GM19023 (cell line): ENCODE data around the gene TRIM50.
"Not testable (repeated sequence)": the region's sequence is repeated elsewhere in the genome, so short reads cannot be mapped to it uniquely, and the experiment has no call there.

Source experiments
- ATAC-seq: cut with Tn5 transposase; IDR thresholded peaks from one replicate; pipeline ENCODE4 v1.9.1; 2021; ENCODE audit warnings: mild to moderate bottlenecking, moderate library complexity; ENCODE audit not compliant: unreplicated experiment

The TRIM50 gene

DNA sequence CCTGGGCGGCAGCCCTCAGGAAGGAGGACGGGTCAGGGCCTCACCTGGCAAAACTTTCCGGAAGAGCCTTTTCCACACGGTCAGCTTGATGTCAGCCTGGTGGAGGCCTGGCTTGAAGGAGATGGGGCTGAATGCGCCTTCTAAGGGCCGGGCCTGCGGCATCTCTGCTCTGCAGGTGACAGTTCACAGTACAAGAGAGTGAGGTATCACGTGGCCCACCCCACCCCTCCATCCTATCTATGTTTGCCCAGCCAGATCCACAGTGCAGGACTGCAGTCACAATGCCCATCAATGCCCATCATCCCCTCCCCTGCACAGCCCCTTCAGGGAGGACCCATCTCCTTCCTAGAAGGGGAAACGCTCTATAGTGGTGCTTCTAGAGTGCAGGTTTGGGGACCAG lies 11.4 kb downstream of the TRIM50 start:
- no peak for ATAC-seq

DNA sequence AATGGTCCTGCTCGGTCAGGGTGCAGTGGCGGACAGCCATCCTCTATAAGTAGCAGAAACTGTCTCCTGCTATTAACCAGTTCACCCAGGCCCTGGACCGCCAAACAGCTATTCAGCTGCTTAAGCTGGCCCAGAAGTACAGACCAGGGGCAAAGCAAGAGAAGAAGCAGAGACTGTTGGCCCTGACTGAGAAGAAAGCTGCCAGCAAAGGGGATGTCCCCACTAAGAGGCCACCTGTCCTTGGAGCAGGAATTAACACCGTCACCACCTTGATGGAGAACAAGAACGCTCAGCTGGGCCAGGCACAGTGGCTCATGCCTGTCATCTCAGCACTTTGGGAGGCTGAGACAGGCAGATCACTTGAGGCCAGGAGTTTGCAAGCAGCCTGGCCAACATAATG lies 13.6 kb downstream of the TRIM50 start:
- ATAC-seq, result no peak

DNA sequence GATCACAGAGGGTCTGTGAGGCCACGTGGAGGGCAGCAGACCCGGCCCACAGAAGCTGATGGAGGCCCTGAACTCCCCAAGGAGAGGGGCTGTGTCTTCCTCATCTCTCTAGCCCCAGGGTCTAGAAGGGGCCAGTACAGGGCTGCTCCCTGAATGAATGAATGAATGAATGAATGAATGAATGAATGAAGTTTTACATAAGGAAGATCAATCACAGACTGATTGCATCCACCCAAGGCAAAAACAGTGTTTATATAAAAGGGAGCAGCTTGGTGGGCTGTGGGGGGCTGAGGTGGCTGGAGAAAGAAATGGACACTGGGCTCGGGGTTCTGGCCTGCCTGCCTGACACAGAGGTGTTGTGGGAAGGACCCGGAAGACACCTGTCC lies 14.4 kb downstream of the TRIM50 start:
- no peak for ATAC-seq

DNA sequence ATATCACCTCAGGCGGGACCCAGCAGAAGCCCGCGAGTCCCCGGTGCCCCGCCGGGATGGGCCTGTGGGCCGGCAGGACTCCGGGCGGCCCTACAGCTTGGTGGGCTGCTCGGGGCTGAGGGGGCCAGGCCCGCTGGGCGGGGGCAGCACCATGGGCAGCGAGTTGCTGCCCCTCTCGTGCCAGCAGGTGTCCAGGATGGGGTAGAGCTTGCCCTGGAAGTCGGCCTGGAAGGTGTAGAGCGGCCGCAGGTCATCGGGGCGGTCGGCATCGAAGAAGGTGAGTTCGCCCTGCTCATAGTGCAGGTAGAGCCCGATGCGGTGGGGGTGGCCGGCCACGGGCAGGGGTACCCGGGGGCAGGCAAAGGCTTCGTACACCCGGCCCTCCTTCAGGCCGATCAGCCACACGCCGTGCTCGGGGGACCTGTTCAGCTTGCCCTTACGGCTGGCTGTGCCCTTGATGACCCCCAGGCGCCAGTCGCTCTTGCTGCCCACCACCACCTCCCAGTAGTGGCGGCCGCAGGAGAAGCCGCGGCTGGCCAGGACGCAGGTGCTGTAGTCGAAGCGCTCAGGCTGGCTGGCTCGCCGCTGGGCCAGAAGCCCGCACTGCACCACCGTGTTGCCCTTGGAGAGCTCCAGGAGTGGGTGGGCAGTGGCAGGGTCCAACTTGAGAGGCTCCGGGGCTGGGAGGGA lies 14.9 kb downstream of the TRIM50 start:
- no peak for ATAC-seq

DNA sequence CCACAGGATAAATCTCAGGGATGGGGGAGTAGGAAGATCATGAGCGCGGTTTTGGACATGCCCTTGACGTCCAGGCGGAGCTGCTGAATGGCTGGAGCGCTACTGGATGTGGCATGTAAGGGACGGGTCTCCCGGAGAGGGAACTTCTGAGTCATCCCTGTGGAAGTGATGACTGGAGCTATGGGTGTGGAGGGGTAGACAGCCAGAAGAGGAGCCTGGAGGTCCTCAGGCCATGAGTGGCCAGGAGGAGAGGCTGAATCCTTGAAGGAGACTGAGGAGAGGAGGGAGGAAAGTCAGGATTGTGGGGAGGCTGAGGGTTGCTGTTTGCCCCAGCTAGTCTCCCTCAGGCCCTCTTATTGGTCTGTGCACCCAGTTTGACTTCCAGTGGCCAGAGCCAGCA lies 16.5 kb downstream of the TRIM50 start:
- ATAC-seq, result not testable (repeated sequence)

DNA sequence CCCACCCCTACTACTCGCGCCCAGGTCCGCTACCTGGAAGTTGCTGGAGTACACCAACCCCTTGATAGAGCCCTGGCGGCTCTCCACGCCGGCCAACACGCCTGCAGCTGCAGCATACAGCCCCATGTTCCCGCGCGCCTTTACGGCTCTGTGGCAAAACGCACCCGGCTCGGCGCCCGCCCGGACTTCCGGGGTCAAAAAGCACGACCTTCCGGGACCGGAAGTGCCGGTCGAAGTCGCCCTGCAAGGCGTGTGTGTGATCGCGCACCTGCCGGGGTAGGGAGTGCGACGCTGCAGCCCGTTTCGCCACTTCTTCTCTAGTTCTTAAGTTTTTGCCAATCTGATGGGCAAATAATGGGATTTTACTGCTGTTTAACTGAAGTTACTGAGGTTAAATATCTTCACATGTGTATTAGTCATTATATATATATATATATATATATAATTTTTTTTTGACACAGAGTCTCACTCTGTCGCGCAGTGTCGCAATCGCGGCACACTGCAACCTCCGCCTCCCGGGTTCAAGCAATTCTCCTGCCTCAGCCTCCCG lies 19.1 kb downstream of the TRIM50 start, which contains the start of gene NSUN5:
Gene NSUN5, minus strand, starts transcription at position 162 of the 550 bp plus-strand sequence. Its CDS starts 36 bp downstream, at position 126.
- ATAC-seq, result peak; percentile 94

DNA sequence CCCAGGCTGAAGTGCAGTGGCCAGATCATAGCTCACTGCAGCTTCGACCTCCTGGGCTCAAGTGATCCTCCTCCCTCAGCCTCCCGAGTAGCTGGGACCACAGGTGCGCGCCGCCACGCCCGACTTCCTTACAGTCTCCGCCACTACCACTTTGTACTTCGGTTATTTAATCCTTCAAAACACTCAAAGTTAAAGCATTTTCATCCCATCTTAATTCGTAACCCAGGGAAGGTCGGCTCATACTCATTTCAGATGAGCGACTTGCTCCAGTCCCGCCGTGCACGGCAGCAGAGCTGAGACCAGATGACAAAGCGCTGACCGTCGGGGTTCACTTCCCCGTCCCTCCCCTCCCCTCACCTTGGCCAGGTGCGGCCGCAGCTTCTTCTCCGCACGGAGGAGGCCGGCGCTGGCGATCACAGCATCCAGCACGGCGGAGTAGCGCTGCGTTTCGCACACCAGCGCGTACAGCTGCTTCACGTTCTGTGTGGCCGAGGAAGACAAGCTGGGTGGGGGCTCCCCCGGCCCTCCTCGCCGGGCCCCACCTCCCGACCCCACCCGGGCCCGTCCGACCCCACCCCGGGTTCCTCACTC lies 19.7 kb downstream of the TRIM50 start:
- peak; percentile 45 for ATAC-seq

DNA sequence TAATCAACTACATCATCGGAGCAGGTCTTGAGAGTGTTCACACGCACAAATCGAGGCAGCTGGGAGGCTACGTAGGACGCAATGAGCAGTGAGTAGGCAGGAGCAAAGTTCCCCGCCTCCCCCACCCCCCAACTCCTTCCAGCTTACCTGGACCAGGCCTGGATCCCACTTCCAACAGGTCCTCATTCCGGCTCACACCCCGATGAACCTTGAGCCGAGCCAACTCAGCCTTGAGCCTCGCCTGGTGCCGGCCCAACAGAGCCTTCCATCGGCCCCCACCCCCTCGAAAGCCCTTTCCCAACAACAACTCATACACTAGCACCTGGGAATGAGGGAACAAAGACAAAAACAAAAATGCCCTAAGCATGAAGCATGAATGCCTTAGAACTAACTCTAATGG lies 20.4 kb downstream of the TRIM50 start:
- no peak for ATAC-seq

DNA sequence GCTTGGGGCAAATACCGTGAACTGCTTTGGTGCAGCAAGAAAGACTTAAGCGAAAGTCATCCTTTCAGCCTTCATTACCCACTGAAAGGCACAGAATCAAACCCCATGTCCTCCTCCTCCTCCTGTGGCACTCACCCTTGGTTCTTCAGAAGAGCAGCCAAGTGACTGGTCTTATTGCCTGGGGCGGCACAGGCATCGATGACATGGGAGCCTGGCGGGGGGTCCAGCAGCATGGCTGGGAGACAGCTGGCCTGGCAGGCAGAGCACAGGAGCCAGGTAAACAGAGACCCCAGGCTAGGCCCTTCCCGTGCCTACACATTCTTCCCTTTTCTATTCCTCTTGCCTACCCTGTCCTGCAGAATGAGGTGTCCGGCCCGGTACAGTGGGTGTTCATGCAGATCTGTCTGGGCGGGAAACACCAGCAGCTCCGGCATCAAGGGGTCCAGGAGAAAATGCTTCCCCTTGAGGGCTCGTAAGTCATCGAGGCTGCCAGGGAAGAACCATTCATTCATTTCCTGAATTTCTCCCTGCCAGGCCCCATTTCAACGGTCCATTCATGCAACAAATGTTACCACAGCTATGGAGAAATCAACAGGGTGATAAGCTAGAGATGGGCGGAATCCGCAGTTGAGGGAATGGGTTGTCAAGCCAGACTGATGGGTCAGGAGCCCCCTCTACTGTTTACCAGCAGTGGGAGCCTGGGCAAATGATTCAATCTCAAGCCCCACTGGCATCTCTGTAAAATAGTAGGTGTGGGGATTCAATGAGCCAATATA lies 23.1 kb downstream of the TRIM50 start:
- not testable (repeated sequence) for ATAC-seq

DNA sequence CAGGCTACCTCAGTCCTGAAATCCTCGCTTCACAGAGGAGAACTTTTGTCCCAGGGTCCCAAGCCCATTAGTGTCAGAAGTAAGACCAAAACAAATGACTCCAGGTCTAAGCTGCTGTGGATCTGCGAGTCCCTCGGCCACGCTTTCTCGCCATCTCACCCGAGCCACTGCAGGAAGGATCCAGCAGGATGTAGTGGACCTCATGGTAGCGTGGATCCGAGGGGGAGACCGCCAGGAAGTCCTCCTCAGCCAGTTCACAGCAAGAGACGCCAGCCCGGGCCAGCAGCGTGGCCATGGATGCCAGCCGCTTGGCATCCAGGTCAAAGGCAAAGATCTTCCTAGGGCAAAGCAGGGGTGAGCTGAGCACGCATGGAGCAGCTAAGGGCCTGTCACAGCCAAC lies 23.8 kb downstream of the TRIM50 start:
- ATAC-seq, result no peak

DNA sequence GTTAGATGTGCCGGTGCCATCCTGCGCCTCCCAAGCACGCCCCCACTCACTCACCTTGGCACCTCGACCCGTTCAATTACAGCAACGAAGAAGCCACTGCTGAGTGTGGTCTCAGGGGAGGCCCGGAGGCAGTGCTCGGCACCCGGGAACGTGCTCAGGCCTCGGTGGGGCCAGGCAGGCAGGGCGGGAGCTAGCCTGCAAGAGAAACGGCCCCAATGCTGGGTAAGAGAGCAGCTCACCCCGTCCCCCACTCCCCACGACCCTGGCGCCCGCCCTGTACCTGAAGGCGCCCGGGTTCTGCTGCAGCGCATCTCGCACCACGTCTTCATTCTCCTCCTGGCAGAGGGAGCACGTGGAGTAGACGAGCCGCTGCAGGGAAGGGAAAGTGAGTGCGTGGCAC lies 24.3 kb downstream of the TRIM50 start:
- no peak for ATAC-seq

DNA sequence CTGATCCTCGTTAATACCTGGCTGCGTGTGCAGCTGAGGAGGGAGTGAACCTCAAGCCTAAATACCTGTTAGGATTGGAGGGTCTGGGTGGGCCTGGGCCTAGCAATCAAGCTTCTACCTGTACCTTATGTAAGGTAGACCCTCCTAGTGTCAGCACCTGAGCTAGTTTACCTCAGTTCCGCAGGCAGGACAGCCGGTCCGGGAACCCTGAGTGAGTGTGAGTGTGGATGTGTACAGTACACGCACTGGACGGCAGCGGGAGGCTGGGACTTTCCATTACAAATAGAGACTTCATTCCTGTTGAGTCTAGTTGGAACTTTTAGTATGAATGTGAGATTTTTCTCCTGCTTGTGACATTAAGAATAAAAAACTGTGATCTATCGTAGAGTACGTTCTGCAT lies 25.0 kb downstream of the TRIM50 start:
- ATAC-seq, result not testable (repeated sequence)

DNA sequence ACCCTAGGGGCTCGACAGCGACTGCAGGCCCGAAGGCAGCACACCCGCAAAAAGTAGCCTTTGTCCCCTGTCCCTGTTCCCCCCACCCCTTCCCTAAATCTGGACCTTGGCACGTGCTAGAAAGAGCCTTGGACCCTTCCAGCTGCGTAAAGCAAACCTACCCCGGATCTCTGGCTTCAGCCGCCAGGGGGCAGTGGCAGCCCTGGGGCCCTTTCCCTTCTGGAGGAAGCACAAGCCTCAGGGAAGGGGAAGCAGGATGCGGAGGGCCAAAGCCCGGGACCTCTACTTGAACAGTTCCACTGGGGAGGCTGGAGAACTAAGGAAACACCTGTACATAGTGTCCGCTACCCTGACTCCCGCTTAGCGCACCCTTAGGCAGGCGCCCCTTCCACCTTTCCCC lies 26.8 kb downstream of the TRIM50 start:
- not testable (repeated sequence) for ATAC-seq

DNA sequence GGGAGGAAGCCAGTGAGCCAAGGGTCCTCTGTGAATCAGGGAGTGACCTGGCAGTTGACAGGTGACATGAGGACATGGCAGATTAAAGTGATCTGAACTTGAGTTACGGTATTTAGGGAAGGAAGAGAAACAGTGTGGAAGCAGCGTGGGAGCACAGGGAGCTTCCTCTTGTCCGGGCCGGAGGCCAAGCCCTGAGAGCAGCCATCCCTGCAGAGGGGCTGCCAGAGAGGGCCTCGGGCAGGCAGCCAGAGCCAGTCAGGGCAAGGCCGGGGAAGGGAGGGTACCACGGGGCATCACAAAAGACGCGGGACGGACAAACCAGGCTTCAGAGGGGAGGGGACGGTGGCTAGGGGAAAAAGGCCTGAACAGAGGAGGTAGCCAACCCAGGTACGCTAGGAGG lies 28.1 kb downstream of the TRIM50 start:
- ATAC-seq, result not testable (repeated sequence)

DNA sequence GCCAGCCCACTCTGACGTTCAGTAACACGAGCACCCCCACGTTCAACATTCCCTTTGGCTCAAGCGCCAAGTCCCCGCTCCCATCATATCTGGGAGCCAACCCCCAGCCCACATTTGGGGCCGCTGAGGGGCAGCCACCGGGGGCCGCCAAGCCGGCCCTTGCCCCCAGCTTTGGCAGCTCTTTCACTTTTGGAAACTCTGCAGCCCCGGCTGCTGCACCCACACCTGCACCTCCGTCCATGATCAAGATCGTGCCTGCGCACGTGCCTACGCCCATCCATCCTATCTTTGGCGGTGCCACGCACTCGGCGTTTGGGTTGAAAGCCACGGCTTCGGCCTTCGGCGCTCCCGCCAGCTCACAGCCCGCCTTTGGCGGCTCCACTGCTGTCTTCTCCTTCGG lies 30.2 kb downstream of the TRIM50 start:
- ATAC-seq, result not testable (repeated sequence)

DNA sequence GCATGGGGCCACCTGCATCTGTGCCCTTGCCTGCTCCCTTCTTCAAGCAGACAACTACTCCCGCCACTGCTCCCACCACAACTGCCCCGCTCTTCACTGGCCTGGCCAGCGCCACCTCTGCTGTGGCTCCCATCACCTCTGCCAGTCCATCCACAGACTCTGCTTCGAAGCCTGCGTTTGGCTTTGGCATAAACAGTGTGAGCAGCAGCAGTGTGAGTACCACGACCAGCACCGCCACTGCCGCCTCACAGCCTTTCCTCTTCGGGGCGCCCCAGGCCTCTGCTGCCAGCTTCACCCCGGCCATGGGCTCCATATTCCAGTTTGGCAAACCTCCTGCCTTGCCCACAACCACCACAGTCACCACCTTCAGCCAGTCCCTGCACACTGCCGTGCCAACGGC lies 30.6 kb downstream of the TRIM50 start:
- ATAC-seq, result not testable (repeated sequence)

DNA sequence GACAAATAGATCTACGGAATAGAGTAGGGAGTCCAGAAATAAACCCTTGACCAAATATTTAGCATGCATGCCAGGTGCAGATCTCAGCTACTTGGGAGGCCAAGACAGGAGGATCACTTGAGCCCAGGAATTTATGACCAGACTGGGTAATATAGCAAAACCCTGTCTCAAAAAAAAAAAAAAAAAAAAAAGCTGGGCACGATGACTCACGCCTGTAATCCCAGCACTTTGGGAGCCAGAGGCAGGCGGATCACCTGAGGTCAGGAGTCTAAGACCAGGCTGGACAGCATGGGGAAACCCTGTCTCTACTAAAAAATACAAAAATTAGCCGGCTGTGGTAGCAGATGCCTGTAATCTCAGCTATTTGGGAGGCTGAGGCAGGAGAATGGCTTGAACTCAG lies 50.7 kb downstream of the TRIM50 start:
- not testable (repeated sequence) for ATAC-seq

DNA sequence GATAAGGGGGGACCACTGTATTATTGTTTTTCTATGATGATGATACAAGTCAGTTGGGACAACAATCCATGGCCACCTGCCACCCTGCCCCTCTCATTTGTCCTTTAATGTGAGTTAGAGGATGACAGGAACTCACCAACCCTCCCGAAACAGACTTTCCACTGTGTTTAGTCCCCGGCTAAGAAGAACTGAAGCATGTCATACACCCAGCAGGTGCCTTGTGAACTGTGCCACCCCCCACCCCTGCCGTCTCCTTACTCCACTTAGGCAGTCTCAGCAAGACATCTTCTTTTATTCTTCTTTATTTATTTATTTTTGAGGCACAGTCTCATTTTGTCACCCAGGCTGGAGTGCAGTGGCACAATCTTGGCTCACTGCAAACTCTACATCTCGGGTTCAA lies 60.1 kb downstream of the TRIM50 start:
- ATAC-seq, result not testable (repeated sequence)

DNA sequence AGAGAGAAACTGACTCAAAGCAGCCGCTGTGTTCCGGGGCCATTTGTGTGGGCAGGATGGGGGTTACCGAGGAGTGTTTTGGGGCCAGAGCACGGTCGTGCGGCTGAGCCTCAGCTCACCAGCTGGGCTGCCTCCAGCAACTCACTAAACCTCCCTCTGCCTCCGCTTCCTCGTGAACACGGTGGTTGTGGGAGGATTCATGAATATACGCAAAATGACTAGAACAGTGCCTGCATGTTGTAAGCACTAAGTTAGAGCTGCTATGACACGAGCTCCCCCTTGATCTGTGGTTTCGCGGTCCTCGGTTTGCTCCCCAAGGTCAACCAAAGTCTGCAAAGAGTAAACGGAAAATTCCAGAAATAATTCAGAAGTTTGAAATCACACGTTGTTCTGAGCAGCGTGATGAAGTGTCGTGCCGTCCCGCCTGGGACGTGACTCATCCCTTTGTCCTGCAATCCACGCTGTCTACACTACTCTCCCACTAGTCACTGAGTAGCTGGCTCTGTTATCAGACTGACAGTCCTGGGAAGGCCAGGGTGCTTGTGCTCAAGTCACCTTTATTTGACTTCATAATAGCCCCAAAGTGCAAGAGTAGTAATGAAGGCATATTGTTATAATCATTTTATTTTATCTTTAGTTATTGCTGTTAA lies 61.0 kb downstream of the TRIM50 start:
- peak; percentile 84 for ATAC-seq
